Keratinocyte (primary cell): ENCODE measurements around the gene WASF1. TPM values are rescaled to one million over a fixed set of nuclear protein-coding genes. Genes with fewer than 3 reads are reported as not detected.

ENCODE experiments used
- DNase-seq: peaks from one replicate; pipeline ENCODE4 v3.0.0-alpha.2; 2011; ENCODE audit warnings: low read depth, missing footprints, low spot score
- FAIRE-seq: peaks from 2 replicates; lab custom pipeline; 2011; peaks lifted over from hg19 to GRCh38; lab: Jason Lieb, UNC
- H2AFZ ChIP-seq: 2 replicates; pipeline ENCODE4 v1.6.0; 2012; ENCODE audit warnings: low read length, control low read depth, inconsistent platforms; ENCODE audit not compliant: control insufficient read depth
- H3K27ac ChIP-seq: 2 replicates; pipeline ENCODE4 v1.5.1; 2011; ENCODE audit warnings: low read length; ENCODE audit not compliant: control insufficient read depth, insufficient read depth
- H3K27me3 ChIP-seq: 3 replicates; pipeline ENCODE4 v1.6.0; 2011; ENCODE audit warnings: low read length; ENCODE audit not compliant: control insufficient read depth, insufficient read depth; ENCODE audit errors: extremely low read depth
- H3K36me3 ChIP-seq, 2 experiments: 2 replicates in 1 of 2; 3 replicates in 1 of 2; pipeline ENCODE4 v1.5.1; 2011; ENCODE audit warnings: low read length in 2 of 2, mild to moderate bottlenecking in 1 of 2; ENCODE audit not compliant: control insufficient read depth in 2 of 2, insufficient read depth in 2 of 2; ENCODE audit errors: extremely low read depth in 1 of 2
- H3K4me1 ChIP-seq: 3 replicates; pipeline ENCODE4 v1.5.1; 2011; ENCODE audit warnings: low read length; ENCODE audit not compliant: control insufficient read depth, insufficient read depth; ENCODE audit errors: extremely low read depth
- H3K4me2 ChIP-seq: 3 replicates; pipeline ENCODE4 v1.6.0; 2011; ENCODE audit warnings: low read depth, low read length; ENCODE audit not compliant: control insufficient read depth, insufficient read depth; ENCODE audit errors: extremely low read depth
- H3K4me3 ChIP-seq, 3 experiments: fragments of 200-600 bp in 1 of 3; sonication (generic) in 1 of 3; 2 replicates in 2 of 3; 3 replicates in 1 of 3; pipeline ENCODE4 v1.5.1; 2011 to 2016; ENCODE audit warnings: low read length in 3 of 3, mild to moderate bottlenecking in 3 of 3, control low read depth in 2 of 3, inconsistent platforms in 1 of 3, low read depth in 1 of 3, mixed read lengths in 1 of 3, mixed run types in 1 of 3, moderate library complexity in 1 of 3; ENCODE audit not compliant: control insufficient read depth in 2 of 3, insufficient read depth in 2 of 3; ENCODE audit errors: extremely low read depth in 1 of 3
- H3K79me2 ChIP-seq: 2 replicates; pipeline ENCODE4 v1.6.0; 2012; ENCODE audit warnings: low read length; ENCODE audit not compliant: control insufficient read depth, insufficient read depth
- H3K9ac ChIP-seq: 3 replicates; pipeline ENCODE4 v1.6.0; 2011; ENCODE audit warnings: low read length; ENCODE audit not compliant: control insufficient read depth, insufficient read depth; ENCODE audit errors: extremely low read depth
- H3K9me1 ChIP-seq: 3 replicates; pipeline ENCODE4 v1.6.0; 2011; ENCODE audit warnings: low read length; ENCODE audit not compliant: control insufficient read depth, insufficient read depth; ENCODE audit errors: extremely low read depth
- H3K9me3 ChIP-seq: 2 replicates; pipeline ENCODE4 v1.5.1; 2012; ENCODE audit warnings: low read depth, low read length; ENCODE audit not compliant: control insufficient read depth
- H4K20me1 ChIP-seq: 3 replicates; pipeline ENCODE4 v1.6.0; 2011; ENCODE audit warnings: low read length; ENCODE audit not compliant: control insufficient read depth, insufficient read depth; ENCODE audit errors: extremely low read depth
- CTCF ChIP-seq, 3 experiments: IDR thresholded peaks in 1 of 3; conservative IDR thresholded peaks in 1 of 3; optimal IDR thresholded peaks in 1 of 3; 2 replicates in 2 of 3; 3 replicates in 1 of 3; pipeline versions ENCODE3 to v1.5.1; 2011; ENCODE audit warnings: low read length in 3 of 3, mild to moderate bottlenecking in 3 of 3, moderate library complexity in 2 of 3, control low read depth in 1 of 3, inconsistent platforms in 1 of 3; ENCODE audit not compliant: insufficient read depth in 2 of 3; ENCODE audit errors: extremely low read depth in 1 of 3
- EZH2 ChIP-seq: IDR thresholded peaks from one replicate; pipeline ENCODE4 v1.6.1; 2012; ENCODE audit warnings: inconsistent platforms, mild to moderate bottlenecking, low read length, moderate library complexity
- dilution Hi-C: fragments of 300-500 bp; cut with MboI; formaldehyde crosslinking; loops from one replicate; pipeline ENCODE4 v1.7.0; 2020; ENCODE audit warnings: low sequenced_read_pairs; ENCODE audit not compliant: extremely low pct_ligation_motif_present
- polyA plus RNA-seq, 5 experiments: library from polyadenylated mRNA; depleted of rRNA in 3 of 5; stranded (reverse) in 3 of 5; stranded (forward) in 1 of 5; unstranded in 1 of 5; fragments of >200 nt; gene quantifications; 1 replicate in 1 of 5; 2 replicates in 3 of 5; 3 replicates in 1 of 5; pipeline versions ENCODE4 v1.2.1 to v1.2.3, GENCODE V29; 2011 to 2012; ENCODE audit warnings: missing spikeins in 2 of 5, low read depth in 1 of 5, low replicate concordance in 1 of 5

Gene WASF1
- polyA plus RNA-seq, 1 donor (not counting 4 experiments of a cell fraction or from before 2014, with no cell fraction given): 20.9 TPM

DNA sequence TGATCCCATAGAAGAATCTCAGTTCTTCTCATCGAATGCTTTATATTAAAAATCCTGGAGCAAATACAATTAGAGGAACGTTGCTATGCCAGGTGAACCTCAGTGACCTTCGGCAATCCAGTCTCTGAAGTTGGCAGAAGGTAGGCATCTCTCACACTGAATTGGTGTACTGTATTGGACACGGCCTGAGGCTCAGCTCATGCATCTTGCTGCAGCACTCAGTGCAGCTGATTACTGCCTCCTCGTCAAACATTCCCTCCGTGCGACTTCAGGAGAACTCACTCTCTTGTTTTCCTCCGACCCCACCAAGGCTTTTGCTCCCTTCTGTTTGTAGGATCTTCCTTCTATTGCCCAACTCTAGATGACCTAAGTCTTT lies 110.9 kb downstream of the WASF1 start:
- H3K9me3 ChIP-seq: no peaks in the 10 kb centered on the region
- H3K27me3 ChIP-seq: no peaks in the 10 kb centered on the region
- no peaks in the 10 kb centered on the region for H3K79me2 ChIP-seq
- dilution Hi-C loops: no loop called here
- no peaks in the 10 kb centered on the region for H3K9me1 ChIP-seq
- FAIRE-seq (peak; percentile 20), DNase-seq (no peak)
- TF ChIP-seq EZH2 (no peak), CTCF (optimal IDR thresholded peaks at IDR 0.05 in 1 of 3, IDR thresholded peaks at IDR 0.05 in 1 of 3, conservative IDR thresholded peaks at IDR 0.05 in 1 of 3; ENCODE audit: extremely low read depth in 1 of 3, insufficient read depth in 2 of 3, low read length in 3 of 3) (no peak)
- no peaks in the 10 kb centered on the region for H3K4me1 ChIP-seq
- no peak overlapping the region for H2AFZ ChIP-seq
- no peaks in the 10 kb centered on the region for H4K20me1 ChIP-seq
- no peak overlapping the region for H3K27ac ChIP-seq
- no peak overlapping the region for H3K9ac ChIP-seq
- no peaks in the 10 kb centered on the region for H3K36me3 ChIP-seq
- no peak overlapping the region for H3K4me2 ChIP-seq
- H3K4me3 ChIP-seq: no peak overlapping the region

DNA sequence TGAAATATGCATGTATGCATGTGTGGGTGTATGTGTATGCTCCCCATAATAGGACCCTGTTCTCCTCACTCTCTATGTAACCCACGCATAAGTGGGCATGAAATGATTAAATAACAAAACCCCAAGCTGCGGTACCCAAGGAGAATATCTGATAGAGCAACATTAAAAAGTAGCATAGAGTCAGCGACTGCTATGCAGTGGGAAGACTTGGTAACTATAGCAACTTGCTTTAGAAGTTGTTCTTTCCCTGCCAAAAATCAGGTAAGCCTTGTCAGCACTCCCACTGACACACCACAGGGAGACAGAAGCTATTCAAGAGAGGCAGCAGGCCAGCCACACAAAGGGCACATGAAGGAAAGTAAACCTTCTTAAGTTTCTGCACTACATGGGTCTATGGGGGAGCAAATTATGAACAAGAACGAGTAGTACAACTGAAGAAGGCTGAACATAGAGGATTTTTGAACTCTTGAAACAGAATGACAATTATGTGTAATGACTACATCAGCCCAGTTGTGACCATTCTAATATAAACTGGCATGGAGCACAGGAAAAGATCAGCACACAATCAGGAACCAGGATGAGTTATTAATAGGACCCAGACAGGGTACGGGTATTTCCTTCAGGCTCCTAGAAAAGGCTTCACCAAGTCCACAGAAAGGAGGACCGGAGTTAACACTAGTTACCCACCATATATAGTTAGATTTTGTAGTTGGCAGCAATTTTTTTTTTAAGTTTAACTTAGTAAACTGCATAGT lies 111.5 kb downstream of the WASF1 start:
- H2AFZ ChIP-seq: no peak overlapping the region
- no peak overlapping the region for H3K9ac ChIP-seq
- H3K27ac ChIP-seq: no peak overlapping the region
- H3K27me3 ChIP-seq: no peaks in the 10 kb centered on the region
- FAIRE-seq (no peak), DNase-seq (no peak)
- H3K9me3 ChIP-seq: no peaks in the 10 kb centered on the region
- TF ChIP-seq CTCF (optimal IDR thresholded peaks at IDR 0.05 in 1 of 3, IDR thresholded peaks at IDR 0.05 in 1 of 3, conservative IDR thresholded peaks at IDR 0.05 in 1 of 3; ENCODE audit: extremely low read depth in 1 of 3, insufficient read depth in 2 of 3, low read length in 3 of 3) (no peak), EZH2 (no peak)
- dilution Hi-C loops: no loop called here
- no peaks in the 10 kb centered on the region for H3K9me1 ChIP-seq
- no peaks in the 10 kb centered on the region for H3K79me2 ChIP-seq
- no peaks in the 10 kb centered on the region for H3K36me3 ChIP-seq
- H3K4me1 ChIP-seq: no peaks in the 10 kb centered on the region
- no peaks in the 10 kb centered on the region for H4K20me1 ChIP-seq
- no peak overlapping the region for H3K4me3 ChIP-seq
- H3K4me2 ChIP-seq: no peak overlapping the region
